HCEC 1CT (cell line): ENCODE data around the gene NPIPA3.
"Not testable (repeated sequence)": the region's sequence is repeated elsewhere in the genome, so short reads cannot be mapped to it uniquely, and the experiment has no call there.

Experiments
- DNase-seq: peaks from one replicate; pipeline ENCODE4 v3.0.0-alpha.2; 2017

NPIPA3 gene

DNA sequence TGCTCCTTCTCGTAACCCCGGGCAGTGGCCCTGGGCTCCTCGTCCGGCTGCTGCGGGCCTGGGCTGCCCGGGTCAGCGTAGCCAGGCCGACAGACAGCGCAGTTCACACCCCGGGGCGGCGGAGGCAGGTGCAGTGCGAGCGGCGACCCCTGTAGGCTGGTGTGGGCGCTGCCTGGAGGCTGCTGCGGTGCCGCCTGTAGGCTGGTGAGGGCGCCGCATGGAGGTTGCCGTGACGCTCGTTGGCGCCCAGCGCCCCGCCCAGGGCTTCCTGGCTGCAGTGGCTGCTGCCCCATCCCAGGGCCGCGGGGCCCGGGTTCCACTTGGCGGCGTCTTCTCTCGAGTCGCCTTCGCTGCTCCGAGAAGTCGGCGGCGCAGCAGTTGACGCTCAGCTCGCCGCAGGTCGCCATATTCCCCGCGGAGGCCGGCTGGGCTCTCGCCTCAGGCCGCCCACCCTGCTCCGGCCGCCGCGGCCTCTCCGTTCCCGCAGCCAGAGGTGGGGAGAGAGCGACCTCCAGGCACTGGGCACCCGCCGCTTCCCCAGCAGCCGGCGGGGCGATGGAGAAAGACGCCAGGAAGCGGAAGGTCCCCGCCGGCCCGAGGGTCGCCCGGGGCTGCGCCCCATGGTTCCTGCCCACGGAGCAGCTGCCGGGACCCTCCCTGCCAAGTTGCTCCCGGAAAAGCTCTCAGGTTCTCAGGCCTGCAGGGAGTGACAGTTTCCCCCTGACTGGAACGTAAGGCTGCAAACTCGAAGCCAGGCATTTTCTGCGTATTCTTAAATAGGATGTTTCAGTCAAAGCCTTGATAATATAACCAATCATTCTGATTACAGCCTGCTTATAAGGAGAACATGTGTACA, 39.3 kb downstream of the NPIPA3 start, which contains the start of gene NPIPA2:
Gene NPIPA2 (plus strand): TSS at position 261 of the 856 bp plus-strand sequence. CDS start 5,533 bp downstream, outside the sequence.
- DNase-seq = not testable (repeated sequence)

GRCh38 chr16:14773654-14774053, 70.4 kb downstream of the NPIPA3 start:
- DNase-seq = not testable (repeated sequence)

DNA sequence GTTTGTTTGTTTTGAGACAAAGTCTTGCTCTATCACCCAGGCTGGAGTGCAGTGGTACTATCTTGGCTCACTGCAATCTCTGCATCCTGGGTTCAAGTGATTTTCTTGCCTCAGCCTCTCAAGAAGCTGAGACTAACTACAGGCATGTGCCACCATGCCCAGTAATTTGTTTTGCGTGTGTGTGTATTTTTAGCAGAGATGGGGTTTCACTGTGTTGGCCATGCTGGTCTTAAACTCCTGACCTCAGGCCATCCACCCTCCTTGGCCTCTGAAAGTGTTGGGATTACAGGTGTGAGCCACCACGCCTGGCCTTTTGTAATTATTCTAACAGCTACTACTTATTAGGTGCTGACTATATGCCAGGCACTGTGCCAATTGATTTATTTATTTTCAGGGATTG, 72.4 kb downstream of the NPIPA3 start:
- not testable (repeated sequence) for DNase-seq
